Measurements from ENCODE around the gene TMEM35A. TPM values are rescaled to one million over a fixed set of nuclear protein-coding genes. Genes with fewer than 3 reads are reported as not detected.

TMEM35A gene
- polyA plus RNA-seq, 1 donor from 2014 or later, result 252 TPM

DNA sequence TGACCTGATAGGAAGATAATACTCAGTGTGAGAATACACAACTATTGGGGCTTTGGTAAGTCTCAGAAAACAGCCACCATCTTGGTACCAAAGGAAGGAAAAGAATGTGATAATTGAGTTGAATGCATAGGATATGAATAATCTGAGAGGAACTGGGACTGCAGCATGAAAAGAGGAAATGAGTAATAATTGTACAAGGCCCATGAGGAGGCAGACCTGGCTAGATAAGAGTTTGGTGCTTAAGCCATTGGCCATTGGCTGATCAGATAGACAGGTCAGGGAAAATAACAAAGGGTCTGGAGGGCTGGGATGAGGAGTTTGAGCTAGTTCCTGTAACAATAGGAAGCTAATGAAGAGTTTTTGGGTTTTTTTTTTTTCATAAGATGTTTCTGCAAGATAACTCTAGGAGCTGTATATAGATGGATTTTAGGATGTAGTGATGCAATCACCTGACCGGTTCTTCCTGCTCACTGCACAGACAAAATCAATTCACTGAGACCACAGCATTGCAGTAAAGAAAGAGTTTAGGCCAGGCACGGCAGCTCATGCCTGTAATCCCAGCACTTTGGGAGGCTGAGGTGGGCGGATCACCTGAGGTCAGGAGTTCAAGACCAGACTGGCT is 21.5 kb upstream of the TMEM35A start (continued):
- no peak for TF ChIP-seq MXI1 (conservative IDR thresholded peaks at IDR 0.05; ENCODE audit: poor library complexity, severe bottlenecking)

DNA sequence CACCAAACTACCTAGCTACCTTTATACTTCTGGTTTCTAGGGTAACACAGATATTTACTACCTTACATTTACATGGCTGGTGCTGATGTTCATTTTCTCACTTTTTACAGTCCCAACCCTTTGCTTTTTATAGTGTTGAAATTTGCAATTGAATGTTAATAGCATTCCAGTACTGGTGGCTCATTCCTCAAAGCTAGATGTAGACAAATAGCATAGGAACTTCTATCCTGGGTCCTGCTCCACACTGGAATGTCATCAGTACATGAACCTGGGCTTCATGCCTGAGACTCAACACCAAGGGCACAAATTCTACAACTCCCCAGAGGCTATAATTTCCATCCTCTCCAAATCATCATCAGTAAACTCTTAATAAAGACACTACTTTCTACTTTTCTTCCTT is 16.5 kb upstream of the TMEM35A start:
- Histone ChIP-seq H3K36me3 (ENCODE audit: insufficient read depth, low read length) (no peaks in the 10 kb centered on the region), H3K9me3 (ENCODE audit: low read length) (no peaks in the 10 kb centered on the region), H4K20me1 (ENCODE audit: insufficient read depth) (no peaks in the 10 kb centered on the region), H3K4me3 (ENCODE audit: low read length) (peak overlapping the region; percentile 38), H3K9ac (ENCODE audit: low read length) (no peak overlapping the region), H3K27ac (ENCODE audit: low read length) (peak overlapping the region; percentile 78), H3K79me2 (replicated peaks; ENCODE audit: insufficient read depth, low read length) (no peaks in the 10 kb centered on the region), H2AFZ (ENCODE audit: low read depth, low read length) (no peak overlapping the region), H3F3A (ENCODE audit: insufficient read depth, low read length, poor library complexity, severe bottlenecking) (no peaks in the 10 kb centered on the region), H3K27me3 (ENCODE audit: insufficient read depth, low read depth, low read length) (no peaks in the 10 kb centered on the region), H3K9me2 (ENCODE audit: insufficient read depth, low read length) (no peaks in the 10 kb centered on the region), H3K4me2 (ENCODE audit: low read length) (peak overlapping the region; percentile 14)
- TF ChIP-seq SMC3 (conservative IDR thresholded peaks at IDR 0.05; ENCODE audit: poor library complexity), result no peak
- no peak for TF ChIP-seq RAD21 (conservative IDR thresholded peaks at IDR 0.05)
- no peak for TF ChIP-seq EP300 (conservative IDR thresholded peaks at IDR 0.05; ENCODE audit: poor library complexity, severe bottlenecking)
- no peak for TF ChIP-seq TAF1 (IDR thresholded peaks at IDR 0.05; ENCODE audit: low read depth)
- no peak for TF ChIP-seq POLR2AphosphoS5 (IDR thresholded peaks at IDR 0.05)

DNA sequence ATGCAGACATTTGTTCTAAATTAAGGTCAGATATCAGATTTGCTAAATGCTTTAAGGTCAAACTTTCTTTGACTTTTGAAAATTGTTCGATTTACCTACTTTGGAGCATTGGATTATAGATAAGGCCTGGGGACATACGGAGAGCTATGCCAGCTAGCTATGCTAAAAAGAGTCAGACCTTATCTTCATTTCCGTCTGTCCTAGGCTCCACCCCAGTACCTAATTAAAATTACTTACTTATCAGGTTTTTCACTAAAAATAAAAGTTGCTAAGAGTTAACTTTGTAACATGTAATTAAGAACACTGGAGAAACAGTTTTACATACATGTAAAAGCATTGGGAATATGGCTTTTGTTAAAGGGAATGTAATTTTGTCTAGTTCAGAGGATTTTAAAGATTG is 7.1 kb upstream of the TMEM35A start:
- H3F3A ChIP-seq (ENCODE audit: insufficient read depth, low read length, poor library complexity, severe bottlenecking), result no peaks in the 10 kb centered on the region
- TF ChIP-seq TAF1 (IDR thresholded peaks at IDR 0.05; ENCODE audit: low read depth) (no peak), EZH2 (IDR thresholded peaks at IDR 0.05; ENCODE audit: borderline replicate concordance, insufficient read depth, low read length, poor library complexity, severe bottlenecking) (no peak), EP300 (conservative IDR thresholded peaks at IDR 0.05; ENCODE audit: poor library complexity, severe bottlenecking) (no peak), RAD21 (conservative IDR thresholded peaks at IDR 0.05) (no peak), POLR2AphosphoS5 (IDR thresholded peaks at IDR 0.05) (no peak), MXI1 (conservative IDR thresholded peaks at IDR 0.05; ENCODE audit: poor library complexity, severe bottlenecking) (no peak), SMC3 (conservative IDR thresholded peaks at IDR 0.05; ENCODE audit: poor library complexity) (no peak)
- TF ChIP-seq, protein P1, sequence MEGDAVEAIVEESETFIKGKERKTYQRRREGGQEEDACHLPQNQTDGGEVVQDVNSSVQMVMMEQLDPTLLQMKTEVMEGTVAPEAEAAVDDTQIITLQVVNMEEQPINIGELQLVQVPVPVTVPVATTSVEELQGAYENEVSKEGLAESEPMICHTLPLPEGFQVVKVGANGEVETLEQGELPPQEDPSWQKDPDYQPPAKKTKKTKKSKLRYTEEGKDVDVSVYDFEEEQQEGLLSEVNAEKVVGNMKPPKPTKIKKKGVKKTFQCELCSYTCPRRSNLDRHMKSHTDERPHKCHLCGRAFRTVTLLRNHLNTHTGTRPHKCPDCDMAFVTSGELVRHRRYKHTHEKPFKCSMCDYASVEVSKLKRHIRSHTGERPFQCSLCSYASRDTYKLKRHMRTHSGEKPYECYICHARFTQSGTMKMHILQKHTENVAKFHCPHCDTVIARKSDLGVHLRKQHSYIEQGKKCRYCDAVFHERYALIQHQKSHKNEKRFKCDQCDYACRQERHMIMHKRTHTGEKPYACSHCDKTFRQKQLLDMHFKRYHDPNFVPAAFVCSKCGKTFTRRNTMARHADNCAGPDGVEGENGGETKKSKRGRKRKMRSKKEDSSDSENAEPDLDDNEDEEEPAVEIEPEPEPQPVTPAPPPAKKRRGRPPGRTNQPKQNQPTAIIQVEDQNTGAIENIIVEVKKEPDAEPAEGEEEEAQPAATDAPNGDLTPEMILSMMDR (IDR thresholded peaks at IDR 0.05; ENCODE audit: poor library complexity, severe bottlenecking), result no peak
- H3K4me2 ChIP-seq (ENCODE audit: low read length), result no peak overlapping the region
- H3K9me3 ChIP-seq (ENCODE audit: low read length), result no peaks in the 10 kb centered on the region
- H3K36me3 ChIP-seq (ENCODE audit: insufficient read depth, low read length), result no peaks in the 10 kb centered on the region
- H3K9me2 ChIP-seq (ENCODE audit: insufficient read depth, low read length), result no peaks in the 10 kb centered on the region
- no peaks in the 10 kb centered on the region for H4K20me1 ChIP-seq (ENCODE audit: insufficient read depth)
- no peaks in the 10 kb centered on the region for H3K79me2 ChIP-seq (replicated peaks; ENCODE audit: insufficient read depth, low read length)
- H3K9ac ChIP-seq (ENCODE audit: low read length), result no peak overlapping the region
- H3K27ac ChIP-seq (ENCODE audit: low read length), result no peak overlapping the region
- no peaks in the 10 kb centered on the region for H3K27me3 ChIP-seq (ENCODE audit: insufficient read depth, low read depth, low read length)
- H3K4me3 ChIP-seq (ENCODE audit: low read length), result no peak overlapping the region
- H2AFZ ChIP-seq (ENCODE audit: low read depth, low read length), result no peak overlapping the region

DNA sequence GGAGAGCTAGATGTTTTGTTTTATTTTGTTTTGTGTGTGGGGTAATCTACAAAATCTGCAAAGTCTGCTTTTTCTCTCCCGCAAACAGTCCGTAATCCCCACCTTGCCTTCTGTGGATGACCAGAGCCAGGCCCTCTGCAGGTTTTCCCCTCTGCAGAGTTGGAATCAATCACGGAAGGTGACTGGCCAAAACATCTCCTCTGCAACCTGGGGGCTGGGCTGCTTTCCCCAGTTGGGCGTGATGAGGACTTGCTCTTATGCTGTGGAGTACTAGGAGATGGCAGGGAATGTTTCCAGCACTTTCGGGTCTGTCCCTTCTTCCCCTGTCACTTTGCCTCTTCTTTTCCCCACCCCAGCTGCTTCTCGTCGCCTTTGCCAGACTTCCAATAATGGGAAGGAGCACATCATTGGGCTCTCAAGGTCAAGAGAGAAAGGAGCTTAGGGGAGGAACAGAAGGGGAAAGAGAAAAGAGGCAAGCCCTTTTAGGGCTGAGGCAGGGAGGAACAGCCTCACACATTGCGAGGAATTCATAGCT is 1.1 kb downstream of the TMEM35A start:
- peak overlapping the region; percentile 82 for H3K4me3 ChIP-seq (ENCODE audit: low read length)
- TF ChIP-seq SMC3 (conservative IDR thresholded peaks at IDR 0.05; ENCODE audit: poor library complexity) (no peak), POLR2AphosphoS5 (IDR thresholded peaks at IDR 0.05) (no peak), EZH2 (IDR thresholded peaks at IDR 0.05; ENCODE audit: borderline replicate concordance, insufficient read depth, low read length, poor library complexity, severe bottlenecking) (no peak), RAD21 (conservative IDR thresholded peaks at IDR 0.05) (no peak), EP300 (conservative IDR thresholded peaks at IDR 0.05; ENCODE audit: poor library complexity, severe bottlenecking) (no peak), TAF1 (IDR thresholded peaks at IDR 0.05; ENCODE audit: low read depth) (no peak), MXI1 (conservative IDR thresholded peaks at IDR 0.05; ENCODE audit: poor library complexity, severe bottlenecking) (no peak)
- TF ChIP-seq, protein P2, sequence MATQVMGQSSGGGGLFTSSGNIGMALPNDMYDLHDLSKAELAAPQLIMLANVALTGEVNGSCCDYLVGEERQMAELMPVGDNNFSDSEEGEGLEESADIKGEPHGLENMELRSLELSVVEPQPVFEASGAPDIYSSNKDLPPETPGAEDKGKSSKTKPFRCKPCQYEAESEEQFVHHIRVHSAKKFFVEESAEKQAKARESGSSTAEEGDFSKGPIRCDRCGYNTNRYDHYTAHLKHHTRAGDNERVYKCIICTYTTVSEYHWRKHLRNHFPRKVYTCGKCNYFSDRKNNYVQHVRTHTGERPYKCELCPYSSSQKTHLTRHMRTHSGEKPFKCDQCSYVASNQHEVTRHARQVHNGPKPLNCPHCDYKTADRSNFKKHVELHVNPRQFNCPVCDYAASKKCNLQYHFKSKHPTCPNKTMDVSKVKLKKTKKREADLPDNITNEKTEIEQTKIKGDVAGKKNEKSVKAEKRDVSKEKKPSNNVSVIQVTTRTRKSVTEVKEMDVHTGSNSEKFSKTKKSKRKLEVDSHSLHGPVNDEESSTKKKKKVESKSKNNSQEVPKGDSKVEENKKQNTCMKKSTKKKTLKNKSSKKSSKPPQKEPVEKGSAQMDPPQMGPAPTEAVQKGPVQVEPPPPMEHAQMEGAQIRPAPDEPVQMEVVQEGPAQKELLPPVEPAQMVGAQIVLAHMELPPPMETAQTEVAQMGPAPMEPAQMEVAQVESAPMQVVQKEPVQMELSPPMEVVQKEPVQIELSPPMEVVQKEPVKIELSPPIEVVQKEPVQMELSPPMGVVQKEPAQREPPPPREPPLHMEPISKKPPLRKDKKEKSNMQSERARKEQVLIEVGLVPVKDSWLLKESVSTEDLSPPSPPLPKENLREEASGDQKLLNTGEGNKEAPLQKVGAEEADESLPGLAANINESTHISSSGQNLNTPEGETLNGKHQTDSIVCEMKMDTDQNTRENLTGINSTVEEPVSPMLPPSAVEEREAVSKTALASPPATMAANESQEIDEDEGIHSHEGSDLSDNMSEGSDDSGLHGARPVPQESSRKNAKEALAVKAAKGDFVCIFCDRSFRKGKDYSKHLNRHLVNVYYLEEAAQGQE (IDR thresholded peaks at IDR 0.05; ENCODE audit: borderline replicate concordance), result no peak
- TF ChIP-seq, protein P1 (IDR thresholded peaks at IDR 0.05; ENCODE audit: poor library complexity, severe bottlenecking), result no peak
- peak overlapping the region; percentile 81 for H3K9ac ChIP-seq (ENCODE audit: low read length)
- H3K36me3 ChIP-seq (ENCODE audit: insufficient read depth, low read length), result no peaks in the 10 kb centered on the region
- no peak overlapping the region for H3K4me2 ChIP-seq (ENCODE audit: low read length)
- H3K27me3 ChIP-seq (ENCODE audit: insufficient read depth, low read depth, low read length), result no peaks in the 10 kb centered on the region
- no peaks in the 10 kb centered on the region for H4K20me1 ChIP-seq (ENCODE audit: insufficient read depth)
- no peaks in the 10 kb centered on the region for H3K9me3 ChIP-seq (ENCODE audit: low read length)
- H3F3A ChIP-seq (ENCODE audit: insufficient read depth, low read length, poor library complexity, severe bottlenecking), result no peaks in the 10 kb centered on the region
- H3K27ac ChIP-seq (ENCODE audit: low read length), result peak overlapping the region; percentile 74
- H3K79me2 ChIP-seq (replicated peaks; ENCODE audit: insufficient read depth, low read length), result peaks cover 45% of the 10 kb centered on the region
- H3K9me2 ChIP-seq (ENCODE audit: insufficient read depth, low read length), result no peaks in the 10 kb centered on the region
- H2AFZ ChIP-seq (ENCODE audit: low read depth, low read length), result no peak overlapping the region

All from neural cell (in vitro differentiated cells).